ENCODE measurements around the gene TRHDE.

DNA sequence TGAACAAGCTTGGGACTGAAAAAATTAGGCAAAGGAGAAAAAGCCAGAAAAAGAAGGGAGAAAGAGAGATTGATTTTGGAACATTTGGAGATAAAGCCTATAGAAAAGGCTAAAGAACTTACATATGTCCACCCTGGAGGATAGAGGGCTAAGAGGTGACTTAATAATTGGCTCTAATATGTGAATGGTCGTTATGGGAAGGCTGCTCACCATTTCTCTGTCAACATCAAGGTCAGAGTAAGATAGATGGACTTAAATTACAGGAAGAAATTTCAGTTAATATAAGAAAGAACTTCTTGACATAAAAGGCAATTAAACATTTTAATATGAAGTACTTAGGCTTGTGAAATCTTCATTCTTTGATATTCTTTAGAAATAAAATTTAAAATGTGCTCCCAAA is 238.6 kb downstream of the TRHDE start:
- no peak for TF ChIP-seq POLR2A (IDR thresholded peaks at IDR 0.05; ENCODE audit: low read depth, low read length)
- no peak for TF ChIP-seq TAF1 (IDR thresholded peaks at IDR 0.05; ENCODE audit: borderline replicate concordance, low read depth, low read length)

Data from GM12892 (cell line).